ENCODE measurements around the gene SMPD1.

GRCh38 chr11:6397156-6397555, 6.9 kb downstream of the SMPD1 start:
- TF ChIP-seq CTCF (IDR thresholded peaks at IDR 0.05; ENCODE audit: low read depth, low read length) (no peak), EZH2phosphoT487 (IDR thresholded peaks at IDR 0.05; ENCODE audit: low read depth) (no peak)

Measured in OCI-LY3 (cell line).